Glutamatergic neuron (in vitro differentiated cells): Measurements from ENCODE around the gene BMX. TPM values are rescaled to one million over a fixed set of nuclear protein-coding genes. Genes with fewer than 3 reads are reported as not detected.
A peak's percentile ranks its signal among the peaks of the same experiment; 100 is the strongest.

Experiments used
- DNase-seq: peaks from one replicate; pipeline ENCODE4 v3.0.0; 2022
- H3K27ac Mint-ChIP-seq: one replicate; pipeline ENCODE4 v1.8.0; 2020; ENCODE audit warnings: mild to moderate bottlenecking, mixed read lengths, inconsistent platforms; ENCODE audit not compliant: unreplicated experiment
- H3K27me3 Mint-ChIP-seq: one replicate; pipeline ENCODE4 v1.8.0; 2020; ENCODE audit warnings: mild to moderate bottlenecking, moderate library complexity, mixed read lengths, inconsistent platforms; ENCODE audit not compliant: unreplicated experiment
- H3K36me3 Mint-ChIP-seq: one replicate; pipeline ENCODE4 v1.8.0; 2020; ENCODE audit warnings: mild to moderate bottlenecking, mixed read lengths, inconsistent platforms; ENCODE audit not compliant: unreplicated experiment
- H3K4me1 Mint-ChIP-seq: one replicate; pipeline ENCODE4 v1.8.0; 2020; ENCODE audit warnings: mild to moderate bottlenecking, low read depth, mixed read lengths, inconsistent platforms; ENCODE audit not compliant: unreplicated experiment
- H3K4me3 Mint-ChIP-seq: one replicate; pipeline ENCODE4 v1.8.0; 2020; ENCODE audit warnings: mild to moderate bottlenecking, mixed read lengths, inconsistent platforms; ENCODE audit not compliant: unreplicated experiment
- H3K9me3 Mint-ChIP-seq: one replicate; pipeline ENCODE4 v1.8.0; 2020; ENCODE audit warnings: mild to moderate bottlenecking, moderate library complexity, mixed read lengths, inconsistent platforms; ENCODE audit not compliant: unreplicated experiment
- total RNA-seq: library from RNA; stranded (reverse); fragmentation: NEBNext Ultra II Directional; extraction: Animal tissue kit (Norgen Biotek cat#: 25700); gene quantifications from one replicate; pipeline ENCODE4 v1.2.1, GENCODE V29; 2021; ENCODE audit not compliant: unreplicated experiment
- TF ChIP-seq, protein P1 (sequence below): fragments of 200-600 bp; sonication (generic); IDR thresholded peaks from one replicate; pipeline ENCODE4 v1.5.0; 2021; ENCODE audit not compliant: partially characterized antibody, unreplicated experiment

Gene BMX
- total RNA-seq, 1 donor from 2014 or later = not detected

DNA sequence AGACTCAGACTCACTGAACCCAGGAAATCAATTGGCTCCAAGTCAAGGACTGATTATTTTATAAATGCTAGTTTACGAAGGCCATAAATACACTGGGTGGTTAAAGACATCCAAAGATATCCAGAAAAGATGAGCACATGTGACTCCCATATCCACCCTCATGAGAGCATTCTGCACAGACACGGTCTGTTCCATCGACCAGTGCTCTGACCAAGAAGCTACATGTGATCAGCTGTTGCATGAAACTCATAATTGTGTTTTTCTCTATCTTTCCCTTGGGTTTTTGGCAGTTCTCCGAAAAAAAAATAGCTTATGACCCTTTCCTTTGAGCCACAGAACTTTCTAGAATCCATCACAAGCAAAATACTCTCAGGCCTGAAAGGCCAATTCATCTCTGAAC, 4.8 kb upstream of the BMX start:
- no peak overlapping the region for H3K27ac Mint-ChIP-seq
- H3K27me3 Mint-ChIP-seq = peaks cover 3% of the 10 kb centered on the region
- H3K4me3 Mint-ChIP-seq = no peak overlapping the region
- H3K4me1 Mint-ChIP-seq = no peaks in the 10 kb centered on the region
- no peaks in the 10 kb centered on the region for H3K36me3 Mint-ChIP-seq
- H3K9me3 Mint-ChIP-seq = no peaks in the 10 kb centered on the region
- TF ChIP-seq, protein P1, sequence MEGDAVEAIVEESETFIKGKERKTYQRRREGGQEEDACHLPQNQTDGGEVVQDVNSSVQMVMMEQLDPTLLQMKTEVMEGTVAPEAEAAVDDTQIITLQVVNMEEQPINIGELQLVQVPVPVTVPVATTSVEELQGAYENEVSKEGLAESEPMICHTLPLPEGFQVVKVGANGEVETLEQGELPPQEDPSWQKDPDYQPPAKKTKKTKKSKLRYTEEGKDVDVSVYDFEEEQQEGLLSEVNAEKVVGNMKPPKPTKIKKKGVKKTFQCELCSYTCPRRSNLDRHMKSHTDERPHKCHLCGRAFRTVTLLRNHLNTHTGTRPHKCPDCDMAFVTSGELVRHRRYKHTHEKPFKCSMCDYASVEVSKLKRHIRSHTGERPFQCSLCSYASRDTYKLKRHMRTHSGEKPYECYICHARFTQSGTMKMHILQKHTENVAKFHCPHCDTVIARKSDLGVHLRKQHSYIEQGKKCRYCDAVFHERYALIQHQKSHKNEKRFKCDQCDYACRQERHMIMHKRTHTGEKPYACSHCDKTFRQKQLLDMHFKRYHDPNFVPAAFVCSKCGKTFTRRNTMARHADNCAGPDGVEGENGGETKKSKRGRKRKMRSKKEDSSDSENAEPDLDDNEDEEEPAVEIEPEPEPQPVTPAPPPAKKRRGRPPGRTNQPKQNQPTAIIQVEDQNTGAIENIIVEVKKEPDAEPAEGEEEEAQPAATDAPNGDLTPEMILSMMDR = no peak
- DNase-seq = no peak

DNA sequence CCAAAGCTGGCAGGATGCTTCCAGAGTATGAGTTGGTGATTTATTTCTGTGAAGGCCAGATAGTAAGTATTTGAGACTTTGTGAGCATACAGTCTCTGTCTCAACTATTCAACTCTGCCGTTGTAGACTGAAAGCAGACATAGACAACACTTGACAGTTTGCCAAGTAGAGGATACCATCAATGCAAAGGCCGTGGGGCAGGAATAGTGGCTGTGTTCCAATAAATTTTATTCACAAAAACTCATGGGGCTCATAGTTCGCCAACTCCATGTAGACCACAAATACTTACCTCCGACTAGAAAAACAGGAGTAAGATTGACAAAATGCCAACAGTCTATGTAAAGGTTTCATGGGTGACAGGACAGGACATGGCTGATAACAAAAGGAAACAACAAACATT, 3.8 kb upstream of the BMX start:
- Mint-ChIP-seq H3K4me3 (no peak overlapping the region), H3K27ac (no peak overlapping the region), H3K36me3 (no peaks in the 10 kb centered on the region), H3K4me1 (no peaks in the 10 kb centered on the region), H3K27me3 (peaks cover 3% of the 10 kb centered on the region), H3K9me3 (no peaks in the 10 kb centered on the region)
- TF ChIP-seq, protein P1 = no peak
- no peak for DNase-seq

DNA sequence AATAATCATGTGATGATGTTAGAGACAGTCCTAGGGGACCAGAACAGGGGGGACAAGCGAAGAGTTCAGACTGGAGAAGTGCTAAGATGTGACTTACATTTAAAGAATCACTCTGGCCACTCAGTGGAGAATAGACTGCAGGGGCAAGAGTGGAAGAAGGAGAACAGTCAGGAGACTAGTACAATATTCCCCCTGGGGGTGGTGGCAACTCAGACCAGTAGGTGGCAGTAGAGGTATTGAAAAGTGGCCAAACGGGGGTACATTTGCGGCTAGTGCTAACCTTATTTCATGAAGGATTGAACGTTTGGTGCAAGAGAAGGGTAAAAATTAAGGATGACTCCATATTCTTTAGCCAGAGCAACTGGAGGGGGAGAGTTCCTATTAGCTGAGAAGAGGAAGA, 2.7 kb upstream of the BMX start:
- TF ChIP-seq, protein P1 = peak; percentile 55
- peak; percentile 65 for DNase-seq
- Mint-ChIP-seq H3K27me3 (peaks cover 3% of the 10 kb centered on the region), H3K27ac (no peak overlapping the region), H3K36me3 (no peaks in the 10 kb centered on the region), H3K4me1 (no peaks in the 10 kb centered on the region), H3K9me3 (no peaks in the 10 kb centered on the region), H3K4me3 (no peak overlapping the region)

DNA sequence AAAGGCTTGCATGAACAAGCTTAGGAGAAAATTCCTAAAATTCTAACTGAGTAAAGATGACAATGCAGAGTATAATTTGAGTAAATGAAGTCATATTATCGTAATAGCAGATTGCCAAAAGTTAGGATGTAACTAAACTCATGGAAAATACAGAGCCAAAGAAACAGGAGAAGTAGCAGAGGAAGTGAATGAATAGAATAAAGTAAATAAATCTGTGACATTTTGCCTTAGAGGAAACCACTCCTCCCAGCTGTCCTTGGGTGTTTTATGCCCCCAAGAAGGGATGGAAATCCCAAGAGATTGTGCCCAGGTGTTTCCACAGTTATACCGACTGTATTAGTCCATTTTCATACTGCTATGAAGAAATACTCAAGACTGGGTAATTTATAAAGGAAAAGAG, 1.9 kb upstream of the BMX start:
- no peak for DNase-seq
- Mint-ChIP-seq H3K27ac (no peak overlapping the region), H3K4me3 (no peak overlapping the region), H3K9me3 (no peaks in the 10 kb centered on the region), H3K27me3 (peaks cover 3% of the 10 kb centered on the region), H3K4me1 (no peaks in the 10 kb centered on the region), H3K36me3 (no peaks in the 10 kb centered on the region)
- TF ChIP-seq, protein P1 = no peak

DNA sequence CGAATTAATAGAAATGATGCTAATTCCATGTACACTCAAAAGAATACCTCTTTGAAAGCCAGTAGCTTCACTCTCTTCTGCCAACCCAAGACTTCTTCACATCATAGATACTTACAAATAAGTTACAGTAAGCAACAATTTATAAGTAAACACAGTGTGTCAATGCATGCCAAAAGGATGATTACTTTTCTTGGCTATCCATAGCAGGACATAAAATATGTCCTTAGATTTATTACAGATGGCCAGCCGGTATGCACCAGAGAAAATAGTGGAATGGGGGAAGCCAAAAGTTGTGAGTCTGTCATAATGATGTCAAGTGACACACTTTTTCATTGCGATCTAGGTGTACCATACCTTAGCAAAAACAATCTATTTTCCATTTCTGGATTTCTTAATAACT, 631 bp upstream of the BMX start:
- no peaks in the 10 kb centered on the region for H3K36me3 Mint-ChIP-seq
- H3K27ac Mint-ChIP-seq = no peak overlapping the region
- no peak for DNase-seq
- TF ChIP-seq, protein P1 = no peak
- H3K27me3 Mint-ChIP-seq = peaks cover 3% of the 10 kb centered on the region
- no peaks in the 10 kb centered on the region for H3K4me1 Mint-ChIP-seq
- no peaks in the 10 kb centered on the region for H3K9me3 Mint-ChIP-seq
- no peak overlapping the region for H3K4me3 Mint-ChIP-seq
